Right lobe of liver (tissue), 6 donors: Measurements from ENCODE around the gene PRR14. TPM values are rescaled to one million over a fixed set of nuclear protein-coding genes. Genes with fewer than 3 reads are reported as not detected.

ENCODE experiments used
- ATAC-seq, 4 donors: fragments of 200-7000 bp; cut with Tn5 transposase; one replicate each; pipeline ENCODE4 v1.9.1; 2020; ENCODE audit warnings: mild to moderate bottlenecking in 4 of 4, moderate library complexity in 4 of 4
- DNase-seq, 3 donors: peaks; one replicate each; pipeline ENCODE4 v3.0.0-alpha.2; 2020
- H3K27ac ChIP-seq, 3 donors: fragments of 200-600 bp; one replicate each; pipeline ENCODE4 v1.8.0; 2022
- H3K27me3 ChIP-seq, 2 donors: fragments of 200-600 bp; one replicate each; pipeline ENCODE4 v1.8.0; 2022
- H3K36me3 ChIP-seq, 4 donors: fragments of 200-600 bp; sonication (generic) in 1 of 4; one replicate each; pipeline versions ENCODE4 v1.5.1 to v1.8.0; 2017 to 2022; ENCODE audit warnings: control low read depth in 1 of 4
- H3K4me1 ChIP-seq, 4 donors: fragments of 200-600 bp; sonication (generic) in 1 of 4; one replicate each; pipeline versions ENCODE4 v1.5.1 to v1.8.0; 2017 to 2022; ENCODE audit warnings: control low read depth in 1 of 4
- H3K4me3 ChIP-seq, 3 donors: fragments of 200-600 bp; one replicate each; pipeline ENCODE4 v1.8.0; 2022
- H3K9me3 ChIP-seq, 4 donors: fragments of 200-600 bp; sonication (generic) in 1 of 4; one replicate each; pipeline versions ENCODE4 v1.5.1 to v1.8.0; 2017 to 2022; ENCODE audit warnings: control low read depth in 1 of 4
- POLR2A ChIP-seq: fragments of 450-650 bp; IDR thresholded peaks from one replicate; pipeline ENCODE4 v1.6.1; 2017; ENCODE audit warnings: antibody characterized with exemption, mild to moderate bottlenecking
- WGBS: methylation state at CpG from one replicate; pipeline ENCODE4 v1.1.6; 2018; ENCODE audit warnings: low coverage, low lambda C conversion rate; ENCODE audit not compliant: insufficient coverage; ENCODE audit errors: missing lambda C conversion rate; 5-methylcytosine and 5-hydroxymethylcytosine counted together
- intact Hi-C, 2 donors: fragments of 100-400 bp; cut with DNase I; formaldehyde crosslinking; loops; one replicate each; pipeline versions ENCODE4 v1.11.2 to v1.14.1; 2022
- total RNA-seq, 6 experiments: library from RNA; depleted of rRNA in 2 of 6; stranded (reverse); fragments of >200 nt in 2 of 6; fragmentation: NEBNext Ultra II Directional in 3 of 6; extraction: Animal tissue kit (Norgen Biotek cat#: 25700) in 3 of 6; gene quantifications; one replicate each; pipeline versions ENCODE4 v1.1.0 to v1.2.4, GENCODE V29; 2016 to 2023
- TF ChIP-seq, protein P1 (sequence below), 4 donors: fragments of 200-600 bp in 3 of 4; fragments of 450-650 bp in 1 of 4; IDR thresholded peaks; one replicate each; pipeline versions ENCODE4 v1.5.1 to v1.8.0; 2016 to 2022; ENCODE audit warnings: antibody characterized with exemption in 4 of 4, mild to moderate bottlenecking in 2 of 4
- donor health status: DM: no; HTN: yes; CAD: no.
- donor health status: DM: no; HTN: no; CAD: no.
- donor health status: DM: no; HTN: no; CAD: no.
- donor health status: DM: no; HTN: yes; CAD: no.
- donor health status: DM: no; HTN: yes; CAD: no.

The PRR14 gene
- total RNA-seq, 6 experiments from 2014 or later: 12.8 to 23.0 (median 17.6) TPM

- no peak for TF ChIP-seq POLR2A
- TF ChIP-seq, protein P1, sequence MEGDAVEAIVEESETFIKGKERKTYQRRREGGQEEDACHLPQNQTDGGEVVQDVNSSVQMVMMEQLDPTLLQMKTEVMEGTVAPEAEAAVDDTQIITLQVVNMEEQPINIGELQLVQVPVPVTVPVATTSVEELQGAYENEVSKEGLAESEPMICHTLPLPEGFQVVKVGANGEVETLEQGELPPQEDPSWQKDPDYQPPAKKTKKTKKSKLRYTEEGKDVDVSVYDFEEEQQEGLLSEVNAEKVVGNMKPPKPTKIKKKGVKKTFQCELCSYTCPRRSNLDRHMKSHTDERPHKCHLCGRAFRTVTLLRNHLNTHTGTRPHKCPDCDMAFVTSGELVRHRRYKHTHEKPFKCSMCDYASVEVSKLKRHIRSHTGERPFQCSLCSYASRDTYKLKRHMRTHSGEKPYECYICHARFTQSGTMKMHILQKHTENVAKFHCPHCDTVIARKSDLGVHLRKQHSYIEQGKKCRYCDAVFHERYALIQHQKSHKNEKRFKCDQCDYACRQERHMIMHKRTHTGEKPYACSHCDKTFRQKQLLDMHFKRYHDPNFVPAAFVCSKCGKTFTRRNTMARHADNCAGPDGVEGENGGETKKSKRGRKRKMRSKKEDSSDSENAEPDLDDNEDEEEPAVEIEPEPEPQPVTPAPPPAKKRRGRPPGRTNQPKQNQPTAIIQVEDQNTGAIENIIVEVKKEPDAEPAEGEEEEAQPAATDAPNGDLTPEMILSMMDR (IDR thresholded peaks at IDR 0.05): no peak
- no peak for ATAC-seq
- H3K9me3 ChIP-seq: no peaks in the 10 kb centered on the region
- intact Hi-C loops: no loop called here
- no peaks in the 10 kb centered on the region for H3K4me1 ChIP-seq
- 71% methylated on average over 5 of the region's 11 CpGs for WGBS
- no peak overlapping the region for H3K27ac ChIP-seq
- H3K4me3 ChIP-seq: no peak overlapping the region
- DNase-seq: no peak
- H3K27me3 ChIP-seq: no peaks in the 10 kb centered on the region
- H3K36me3 ChIP-seq: no peaks in the 10 kb centered on the region
These were observed 27.3 kb downstream of the PRR14 start for GRCh38 chr16:30677931-30678585.

DNA sequence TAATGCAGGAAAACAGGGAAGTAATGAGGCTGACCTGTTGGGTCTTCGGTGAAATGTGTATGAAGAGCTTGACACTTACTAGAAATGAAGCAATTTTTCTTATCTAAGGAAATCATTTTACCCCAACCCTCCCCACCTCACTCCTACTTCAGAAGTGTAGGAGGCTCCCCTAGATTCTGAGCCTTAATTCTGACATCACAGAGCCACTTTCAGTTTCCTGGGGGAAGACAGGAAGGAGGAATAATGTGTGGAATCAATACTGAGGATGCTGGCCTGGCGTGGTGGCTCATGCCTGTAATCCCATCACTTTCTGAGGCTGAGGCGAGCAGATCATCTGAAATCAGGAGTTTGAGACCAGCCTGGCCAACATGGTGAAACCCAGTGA, 27.8 kb downstream of the PRR14 start:
- ATAC-seq (no peak), DNase-seq (no peak)
- 80% methylated on average over 3 of the region's 3 CpGs for WGBS
- H3K4me3 ChIP-seq: no peak overlapping the region
- H3K36me3 ChIP-seq: no peaks in the 10 kb centered on the region
- TF ChIP-seq, protein P1 (IDR thresholded peaks at IDR 0.05): no peak
- no peak for TF ChIP-seq POLR2A
- H3K9me3 ChIP-seq: no peaks in the 10 kb centered on the region
- intact Hi-C loops: no loop called here
- no peak overlapping the region for H3K27ac ChIP-seq
- H3K4me1 ChIP-seq: no peaks in the 10 kb centered on the region
- no peaks in the 10 kb centered on the region for H3K27me3 ChIP-seq

DNA sequence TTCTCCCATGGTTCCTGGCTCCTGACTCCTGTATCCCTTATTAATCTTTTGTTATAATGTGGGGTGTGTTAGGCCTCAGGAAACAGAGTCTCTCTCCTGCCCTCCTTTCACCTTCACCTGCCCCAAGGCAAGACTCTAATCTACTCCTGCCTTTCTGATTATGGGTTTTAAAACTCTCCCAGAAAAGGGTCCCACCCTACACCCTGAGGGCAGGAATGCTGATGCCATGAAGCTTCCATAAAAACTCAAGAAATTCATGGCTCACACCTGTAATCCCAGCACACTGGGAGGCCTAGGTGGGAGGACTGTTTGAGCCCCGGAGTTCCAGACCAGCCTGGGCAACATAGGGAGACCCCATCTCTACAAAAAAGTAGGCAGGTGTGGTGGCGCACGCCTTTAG, 29.6 kb downstream of the PRR14 start:
- WGBS: 100% methylated on average over 2 of the region's 3 CpGs
- Histone ChIP-seq H3K9me3 (no peaks in the 10 kb centered on the region), H3K27me3 (no peaks in the 10 kb centered on the region), H3K27ac (no peak overlapping the region), H3K36me3 (no peaks in the 10 kb centered on the region), H3K4me1 (no peaks in the 10 kb centered on the region), H3K4me3 (no peak overlapping the region)
- no peak for DNase-seq
- no peak for TF ChIP-seq POLR2A
- TF ChIP-seq, protein P1 (IDR thresholded peaks at IDR 0.05): no peak
- intact Hi-C loops: no loop called here
- no peak for ATAC-seq

GRCh38 chr16:30688701-30689100, 37.9 kb downstream of the PRR14 start:
- 75% methylated on average over 4 of the region's 4 CpGs for WGBS

More at GRCh38 chr16:30688701-30689100, 37.9 kb downstream of the PRR14 start:
- Histone ChIP-seq H3K4me3 (no peak overlapping the region), H3K9me3 (no peaks in the 10 kb centered on the region), H3K27ac (no peak overlapping the region), H3K36me3 (no peaks in the 10 kb centered on the region), H3K27me3 (no peaks in the 10 kb centered on the region), H3K4me1 (no peaks in the 10 kb centered on the region)
- DNase-seq (no peak), ATAC-seq (no peak)
- intact Hi-C loops: no loop called here
- no peak for TF ChIP-seq POLR2A
- TF ChIP-seq, protein P1 (IDR thresholded peaks at IDR 0.05): no peak
